Measurements from ENCODE around the gene KLHL36.

The KLHL36 gene

GRCh38 chr16:84647828-84648594 is at the start of gene KLHL36:
TSS of gene KLHL36 (plus strand) at chr16:84648511. CDS start at chr16:84650868, 2,357 bp downstream.
- DNase-seq: peak; percentile 72 to 82

- peak; percentile 54 to 62 for DNase-seq
These were observed 48.6 kb upstream of the KLHL36 start for GRCh38 chr16:84599521-84600202.

GRCh38 chr16:84600343-84601229 is 47.7 kb upstream of the KLHL36 start:
- peak in 1 of 2 donors; percentile 69 for DNase-seq

- DNase-seq: peak in 1 of 2 donors; percentile 73
These were observed 45.0 kb upstream of the KLHL36 start for GRCh38 chr16:84603140-84603816.

GRCh38 chr16:84603940-84604339 is 44.4 kb upstream of the KLHL36 start:
- no peak for DNase-seq

GRCh38 chr16:84604477-84605013 is 43.8 kb upstream of the KLHL36 start:
- no peak for DNase-seq

- no peak for DNase-seq
These were observed 42.9 kb upstream of the KLHL36 start for GRCh38 chr16:84605339-84605848.

- DNase-seq: peak in 1 of 2 donors; percentile 47
These were observed 42.0 kb upstream of the KLHL36 start for GRCh38 chr16:84606081-84606875.

- no peak for DNase-seq
These were observed 41.2 kb upstream of the KLHL36 start for GRCh38 chr16:84607061-84607460.

GRCh38 chr16:84607694-84608093 is 40.6 kb upstream of the KLHL36 start:
- peak; percentile 52 to 70 for DNase-seq

GRCh38 chr16:84608282-84608681 is 40.0 kb upstream of the KLHL36 start:
- DNase-seq: peak; percentile 39 to 58

- DNase-seq: no peak
These were observed 38.6 kb upstream of the KLHL36 start for GRCh38 chr16:84609563-84610177.

GRCh38 chr16:84610376-84610775 is 37.9 kb upstream of the KLHL36 start:
- DNase-seq: no peak

- no peak for DNase-seq
These were observed 37.3 kb upstream of the KLHL36 start for GRCh38 chr16:84611041-84611440.

GRCh38 chr16:84612686-84613085 is 35.6 kb upstream of the KLHL36 start:
- no peak for DNase-seq

GRCh38 chr16:84613408-84614072 is 34.8 kb upstream of the KLHL36 start:
- DNase-seq: no peak

GRCh38 chr16:84614073-84614459 is 34.2 kb upstream of the KLHL36 start:
- DNase-seq: no peak

- no peak for DNase-seq
These were observed 33.7 kb upstream of the KLHL36 start for GRCh38 chr16:84614623-84614967.

GRCh38 chr16:84614968-84615813 is 33.1 kb upstream of the KLHL36 start:
- no peak for DNase-seq

Data from CD4-positive, alpha-beta T cell treated with Interleukin-1 beta for 1 hour (primary cell).